ENCODE results near the gene HIBCH.

DNA sequence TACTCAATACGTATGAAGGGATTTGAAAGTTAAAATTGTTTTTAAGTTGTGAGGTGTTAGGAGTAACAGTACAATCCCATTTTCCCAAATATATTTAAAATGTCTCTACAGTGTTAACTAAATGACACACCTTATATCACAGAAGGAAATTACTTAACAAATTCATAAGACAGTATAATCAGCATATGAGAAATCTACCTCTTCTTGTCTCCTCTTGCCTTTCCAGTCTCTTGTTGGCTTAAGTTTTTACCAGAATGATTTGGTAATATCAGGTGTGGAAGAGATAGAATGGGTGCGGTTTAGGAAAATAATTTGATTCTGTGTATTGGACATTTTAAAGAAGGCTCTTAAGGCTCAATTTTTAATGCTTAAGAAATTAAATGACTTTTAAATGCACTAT, 14.3 kb upstream of the HIBCH start:
- TF ChIP-seq, protein P1, sequence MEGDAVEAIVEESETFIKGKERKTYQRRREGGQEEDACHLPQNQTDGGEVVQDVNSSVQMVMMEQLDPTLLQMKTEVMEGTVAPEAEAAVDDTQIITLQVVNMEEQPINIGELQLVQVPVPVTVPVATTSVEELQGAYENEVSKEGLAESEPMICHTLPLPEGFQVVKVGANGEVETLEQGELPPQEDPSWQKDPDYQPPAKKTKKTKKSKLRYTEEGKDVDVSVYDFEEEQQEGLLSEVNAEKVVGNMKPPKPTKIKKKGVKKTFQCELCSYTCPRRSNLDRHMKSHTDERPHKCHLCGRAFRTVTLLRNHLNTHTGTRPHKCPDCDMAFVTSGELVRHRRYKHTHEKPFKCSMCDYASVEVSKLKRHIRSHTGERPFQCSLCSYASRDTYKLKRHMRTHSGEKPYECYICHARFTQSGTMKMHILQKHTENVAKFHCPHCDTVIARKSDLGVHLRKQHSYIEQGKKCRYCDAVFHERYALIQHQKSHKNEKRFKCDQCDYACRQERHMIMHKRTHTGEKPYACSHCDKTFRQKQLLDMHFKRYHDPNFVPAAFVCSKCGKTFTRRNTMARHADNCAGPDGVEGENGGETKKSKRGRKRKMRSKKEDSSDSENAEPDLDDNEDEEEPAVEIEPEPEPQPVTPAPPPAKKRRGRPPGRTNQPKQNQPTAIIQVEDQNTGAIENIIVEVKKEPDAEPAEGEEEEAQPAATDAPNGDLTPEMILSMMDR (IDR thresholded peaks at IDR 0.05) = no peak
- TF ChIP-seq POLR2A (IDR thresholded peaks at IDR 0.05) = no peak
